ENCODE results near the gene PAGR1. TPM values are rescaled to one million over a fixed set of nuclear protein-coding genes. Genes with fewer than 3 reads are reported as not detected.

The PAGR1 gene
- total and polyA plus RNA-seq, 2 of the 13 experiments (the other 11 are each of a cell fraction or from before 2014, with no cell fraction given): 9.8 to 66.4 TPM

DNA sequence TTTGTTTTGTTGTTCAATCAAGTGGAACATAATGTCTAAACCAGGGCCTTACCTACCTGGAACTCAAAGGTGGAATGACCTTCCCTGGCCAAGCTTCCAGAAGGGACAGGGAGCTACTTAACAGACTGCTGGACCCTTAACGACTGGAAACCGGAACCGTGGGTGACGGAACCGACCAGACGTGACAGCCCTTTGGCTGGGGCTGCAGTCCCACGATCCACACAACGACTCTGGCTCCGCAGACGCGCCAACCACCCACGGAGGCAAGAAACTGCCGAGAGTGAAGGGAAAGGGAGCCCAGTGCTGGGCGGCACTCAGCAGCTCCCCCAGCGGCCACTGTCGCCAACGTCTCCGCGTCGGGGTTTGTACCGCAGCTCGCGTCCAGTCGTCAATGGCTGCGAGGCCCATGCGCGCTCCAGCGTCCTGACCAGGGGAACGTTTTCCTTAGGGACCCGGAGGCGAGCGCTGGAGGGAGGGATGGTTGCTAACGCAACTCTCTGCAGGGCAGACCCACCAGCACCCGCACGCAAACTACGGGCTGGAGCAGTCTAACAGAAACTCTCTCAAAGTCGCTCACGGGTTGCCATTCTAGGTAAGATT lies 31.0 kb upstream of the PAGR1 start (continued):
- TF ChIP-seq MTF1 (CRISPR knock-in tag; IDR thresholded peaks at IDR 0.05) (no peak), ZNF276 (CRISPR knock-in tag; IDR thresholded peaks at IDR 0.05; ENCODE audit: low read depth) (no peak), RAD21 (CRISPR knock-in tag; IDR thresholded peaks at IDR 0.05) (peak; percentile 93), SNAPC2 (CRISPR knock-in tag; IDR thresholded peaks at IDR 0.05) (no peak), HOXA9 (CRISPR knock-in tag; IDR thresholded peaks at IDR 0.05; ENCODE audit: borderline replicate concordance) (no peak), ZNF710 (CRISPR knock-in tag; IDR thresholded peaks at IDR 0.05; ENCODE audit: borderline replicate concordance) (no peak), MAZ (IDR thresholded peaks at IDR 0.05; ENCODE audit: borderline replicate concordance, low read depth, low read length) (no peak; the same call in 1 of the 2 replicates), MAZ (CRISPR knock-in tag; IDR thresholded peaks at IDR 0.05; ENCODE audit: low read depth) (peak; percentile 84), ZNF737 (CRISPR knock-in tag; IDR thresholded peaks at IDR 0.05; ENCODE audit: borderline replicate concordance) (no peak), AKNA (CRISPR knock-in tag; IDR thresholded peaks at IDR 0.05; ENCODE audit: borderline replicate concordance) (no peak), ZNF564 (CRISPR knock-in tag; IDR thresholded peaks at IDR 0.05) (no peak), GZF1 (CRISPR knock-in tag; IDR thresholded peaks at IDR 0.05) (no peak), TEAD3 (CRISPR knock-in tag; optimal IDR thresholded peaks at IDR 0.05; ENCODE audit: borderline replicate concordance) (peak; percentile 65), ZMYM3 (CRISPR knock-in tag; IDR thresholded peaks at IDR 0.05) (peak; percentile 90), HNF1B (CRISPR knock-in tag; IDR thresholded peaks at IDR 0.05) (peak; percentile 53)
- TF ChIP-seq, protein P1, sequence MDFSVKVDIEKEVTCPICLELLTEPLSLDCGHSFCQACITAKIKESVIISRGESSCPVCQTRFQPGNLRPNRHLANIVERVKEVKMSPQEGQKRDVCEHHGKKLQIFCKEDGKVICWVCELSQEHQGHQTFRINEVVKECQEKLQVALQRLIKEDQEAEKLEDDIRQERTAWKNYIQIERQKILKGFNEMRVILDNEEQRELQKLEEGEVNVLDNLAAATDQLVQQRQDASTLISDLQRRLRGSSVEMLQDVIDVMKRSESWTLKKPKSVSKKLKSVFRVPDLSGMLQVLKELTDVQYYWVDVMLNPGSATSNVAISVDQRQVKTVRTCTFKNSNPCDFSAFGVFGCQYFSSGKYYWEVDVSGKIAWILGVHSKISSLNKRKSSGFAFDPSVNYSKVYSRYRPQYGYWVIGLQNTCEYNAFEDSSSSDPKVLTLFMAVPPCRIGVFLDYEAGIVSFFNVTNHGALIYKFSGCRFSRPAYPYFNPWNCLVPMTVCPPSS (IDR thresholded peaks at IDR 0.05): no peak

Data from HepG2 (cell line).